GM19193 (cell line): ENCODE measurements around the gene GNG3.

ENCODE experiments used
- POLR2A ChIP-seq: IDR thresholded peaks from 4 replicates; pipeline ENCODE4 v1.6.1; 2011; ENCODE audit not compliant: insufficient read depth, insufficient read length; ENCODE audit errors: extremely low read depth

The GNG3 gene

DNA sequence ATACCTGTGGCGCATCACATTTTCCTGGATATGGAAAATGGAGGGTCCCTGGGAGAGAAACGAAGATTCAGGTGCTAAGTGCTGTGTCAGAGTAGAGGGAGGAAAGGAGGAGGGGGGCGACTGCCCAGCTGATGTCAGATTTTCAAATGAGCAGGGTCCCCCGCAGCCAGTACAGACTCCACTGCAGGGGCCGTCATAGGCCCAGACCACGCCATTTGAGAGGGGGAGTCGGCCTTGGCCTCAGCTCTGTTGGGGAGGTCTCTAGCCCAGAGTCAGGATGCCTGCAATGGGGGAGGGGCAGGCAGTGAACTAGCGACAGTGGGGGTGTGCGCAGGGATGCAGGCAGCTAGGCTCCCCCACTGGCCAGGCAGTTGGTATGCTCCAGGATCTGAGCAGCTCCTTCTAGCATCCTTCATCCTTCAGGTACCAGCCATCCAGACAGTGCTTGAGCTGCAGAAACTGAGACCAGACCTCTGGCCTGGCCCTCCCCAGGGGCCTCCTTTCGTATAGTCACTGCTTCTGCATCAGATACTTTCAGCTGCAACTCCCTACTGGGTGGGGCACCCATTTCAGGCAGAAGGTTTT is at the start of gene GNG3, which contains the start of gene BSCL2:
Gene GNG3 (plus strand): TSS at position 400 of the 585 bp plus-strand sequence. CDS start 620 bp downstream, outside the sequence.
Gene BSCL2 (minus strand): TSS at position 148 of the 585 bp plus-strand sequence. CDS start 229 bp downstream, outside the sequence.
- TF ChIP-seq POLR2A: no peak

GRCh38 chr11:62664405-62665074 is 42.9 kb upstream of the GNG3 start:
- TF ChIP-seq POLR2A: no peak

DNA sequence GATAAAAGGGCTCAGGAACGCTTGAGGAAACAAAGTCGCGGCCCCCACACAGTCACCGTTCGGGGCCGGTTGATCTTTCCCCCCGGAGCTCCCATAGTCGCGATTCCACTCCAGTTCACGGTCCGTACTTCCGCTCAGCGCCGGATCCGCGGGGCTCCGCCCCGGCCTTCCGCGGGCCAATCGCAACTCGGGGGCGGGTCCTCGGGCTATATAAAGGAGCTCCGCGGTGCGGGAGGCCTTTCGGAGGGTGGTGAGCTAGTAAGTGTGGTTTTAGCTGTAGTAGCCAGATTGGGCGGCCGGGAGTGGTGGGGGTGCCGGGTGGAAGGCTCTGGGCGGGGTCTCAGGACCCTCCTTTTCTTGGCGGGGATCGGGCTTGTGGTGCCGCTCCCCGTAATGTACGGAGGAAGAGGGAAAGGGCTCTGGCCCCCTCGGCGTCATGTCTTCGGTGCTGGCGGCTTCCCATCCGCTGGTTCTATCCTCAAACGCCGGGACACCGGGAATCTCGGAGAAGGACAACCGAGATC is 42.3 kb upstream of the GNG3 start, which contains the start of the genes C11orf98 and CSKMT:
Gene C11orf98 (minus strand): TSS at position 136 of the 524 bp plus-strand sequence. CDS start 41 bp downstream, at position 95.
Gene CSKMT (plus strand): TSS at position 238 of the 524 bp plus-strand sequence. CDS start 568 bp downstream, outside the sequence.
- TF ChIP-seq POLR2A: peak; percentile 100

- TF ChIP-seq POLR2A: no peak
These were observed 41.7 kb upstream of the GNG3 start for GRCh38 chr11:62665599-62666258.

GRCh38 chr11:62666259-62666926 is 41.1 kb upstream of the GNG3 start:
- TF ChIP-seq POLR2A: peak; percentile 51

DNA sequence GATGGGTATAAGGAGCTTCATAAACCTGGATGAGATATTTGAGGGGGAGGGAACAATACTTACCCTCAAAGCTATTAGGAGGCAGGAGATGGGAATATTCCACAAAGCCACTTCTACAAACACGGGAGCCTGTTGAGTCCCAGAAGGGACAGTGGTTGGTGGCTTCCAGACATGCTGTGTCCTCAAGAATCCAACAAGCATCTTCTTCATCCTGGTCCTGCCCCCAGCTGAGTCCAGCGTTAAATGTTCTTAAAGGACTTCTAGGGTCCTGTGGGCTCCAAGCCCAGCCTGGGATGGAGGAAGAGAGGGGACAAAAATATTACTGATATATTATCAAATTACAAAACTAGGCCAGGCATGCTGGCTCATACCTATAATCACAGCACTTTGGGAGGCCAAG is 40.0 kb upstream of the GNG3 start:
- peak; percentile 36 for TF ChIP-seq POLR2A

DNA sequence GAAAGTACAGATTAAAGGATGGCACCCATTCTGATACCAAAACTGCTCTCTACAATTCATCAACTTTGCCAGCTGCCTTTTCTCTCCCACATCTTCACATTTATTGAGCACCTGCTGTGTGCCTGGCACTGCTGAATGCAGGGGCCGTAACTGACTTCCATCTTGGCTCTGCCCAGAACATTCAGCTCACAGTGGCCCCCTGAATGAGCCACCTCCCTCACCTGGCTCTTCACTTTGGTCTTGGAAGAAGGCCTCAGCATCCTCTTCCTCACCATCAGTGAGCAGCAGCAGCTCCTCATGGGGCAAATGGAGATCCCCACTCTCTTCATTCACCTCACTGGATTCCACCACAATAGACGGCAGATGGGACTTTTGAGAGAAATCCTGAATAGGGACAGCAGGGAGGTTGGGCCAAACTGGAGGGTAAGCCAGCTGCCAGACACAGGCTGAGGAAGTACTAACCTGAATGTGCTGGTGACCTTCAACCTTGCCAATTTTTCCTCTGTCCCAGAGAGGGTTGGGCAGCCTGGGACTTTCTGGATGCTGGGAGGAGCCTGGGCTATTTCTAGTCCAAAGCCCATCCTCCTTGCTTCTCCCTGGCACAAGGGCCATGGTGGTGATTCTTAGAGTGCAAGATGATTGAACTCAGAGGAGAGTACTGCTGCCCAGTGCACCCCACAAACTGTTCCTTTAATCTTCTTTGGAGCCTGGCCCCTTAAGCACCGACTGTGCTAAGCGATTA is 37.9 kb upstream of the GNG3 start:
- TF ChIP-seq POLR2A: no peak

GRCh38 chr11:62671236-62671607 is 36.3 kb upstream of the GNG3 start:
- no peak for TF ChIP-seq POLR2A

DNA sequence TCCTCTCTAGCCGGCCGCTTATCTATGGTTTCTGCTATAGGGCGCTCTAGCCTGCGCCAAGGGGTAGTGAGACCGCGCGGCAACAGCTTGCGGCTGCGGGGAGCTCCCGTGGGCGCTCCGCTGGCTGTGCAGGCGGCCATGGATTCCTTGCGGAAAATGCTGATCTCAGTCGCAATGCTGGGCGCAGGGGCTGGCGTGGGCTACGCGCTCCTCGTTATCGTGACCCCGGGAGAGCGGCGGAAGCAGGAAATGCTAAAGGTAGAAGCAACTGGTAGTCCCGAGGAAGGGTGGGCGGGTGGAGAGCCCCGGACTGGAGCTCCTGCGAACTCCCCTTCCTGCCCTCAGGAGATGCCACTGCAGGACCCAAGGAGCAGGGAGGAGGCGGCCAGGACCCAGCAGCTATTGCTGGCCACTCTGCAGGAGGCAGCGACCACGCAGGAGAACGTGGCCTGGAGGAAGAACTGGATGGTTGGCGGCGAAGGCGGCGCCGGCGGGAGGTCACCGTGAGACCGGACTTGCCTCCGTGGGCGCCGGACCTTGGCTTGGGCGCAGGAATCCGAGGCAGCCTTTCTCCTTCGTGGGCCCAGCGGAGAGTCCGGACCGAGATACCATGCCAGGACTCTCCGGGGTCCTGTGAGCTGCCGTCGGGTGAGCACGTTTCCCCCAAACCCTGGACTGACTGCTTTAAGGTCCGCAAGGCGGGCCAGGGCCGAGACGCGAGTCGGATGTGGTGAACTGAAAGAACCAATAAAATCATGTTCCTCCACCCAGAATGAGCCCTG is 35.7 kb upstream of the GNG3 start, which contains the start of the genes LBHD1 and UQCC3:
Gene LBHD1 (minus strand): TSS at position 660 of the 782 bp plus-strand sequence. CDS start 2,236 bp downstream, outside the sequence.
Gene UQCC3 (plus strand): TSS at position 66 of the 782 bp plus-strand sequence. CDS start 73 bp downstream, at position 139.
- TF ChIP-seq POLR2A: peak; percentile 77

GRCh38 chr11:62673196-62673525 is 34.3 kb upstream of the GNG3 start:
- no peak for TF ChIP-seq POLR2A

DNA sequence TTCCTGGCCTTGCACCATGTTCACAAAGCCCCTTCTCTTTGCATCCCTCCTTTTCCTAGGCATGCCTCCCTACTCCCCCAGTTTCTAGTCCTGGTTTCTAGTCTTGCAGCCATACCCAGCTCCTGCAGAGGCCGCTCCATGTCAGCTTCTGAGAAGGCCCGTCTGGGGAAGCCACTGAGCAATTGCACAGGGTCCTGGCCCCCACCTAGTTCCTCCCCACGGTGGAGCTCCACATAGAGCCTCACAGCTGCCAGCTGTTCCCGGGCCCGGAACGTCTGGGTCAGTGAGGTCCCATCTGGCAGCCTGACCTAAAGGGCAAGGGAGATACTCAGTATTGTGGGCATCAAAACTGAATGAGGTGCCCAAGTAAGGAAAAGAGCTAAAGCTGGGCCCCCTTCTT is 30.8 kb upstream of the GNG3 start:
- no peak for TF ChIP-seq POLR2A

GRCh38 chr11:62677156-62677555 is 30.3 kb upstream of the GNG3 start:
- TF ChIP-seq POLR2A: no peak

- TF ChIP-seq POLR2A: no peak
These were observed 29.8 kb upstream of the GNG3 start for GRCh38 chr11:62677714-62678113.

DNA sequence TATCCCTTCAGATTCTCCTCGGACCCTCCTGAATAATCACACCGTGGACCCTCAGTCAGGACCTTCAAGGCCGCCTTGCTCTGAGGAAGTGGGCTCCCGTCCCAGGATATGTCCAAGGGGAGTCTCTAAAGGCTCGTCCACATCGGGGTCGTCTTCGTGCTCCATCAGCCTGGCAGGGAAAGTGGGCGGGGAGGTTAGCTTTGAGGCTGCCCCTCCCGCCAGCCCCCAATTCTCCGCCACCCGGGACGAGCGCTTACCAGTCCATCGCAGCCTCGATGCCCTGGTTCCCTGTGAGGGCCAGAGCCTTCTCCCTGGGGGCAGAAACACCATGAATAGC is 29.1 kb upstream of the GNG3 start:
- no peak for TF ChIP-seq POLR2A
